HCT116 (cell line): ENCODE data around the gene POFUT2.

Source experiments
- POLR2A ChIP-seq: IDR thresholded peaks from 2 replicates; pipeline ENCODE4 v1.7.0; 2011; ENCODE audit warnings: borderline replicate concordance; ENCODE audit not compliant: insufficient read depth, insufficient read length; ENCODE audit errors: extremely low read depth
- POLR2AphosphoS5 ChIP-seq: IDR thresholded peaks from 2 replicates; pipeline ENCODE4 v1.6.1; 2011; ENCODE audit warnings: mild to moderate bottlenecking, low read depth, low read length, moderate library complexity
- TCF7L2 ChIP-seq: IDR thresholded peaks from 2 replicates; pipeline ENCODE4 v1.7.0; 2011; ENCODE audit warnings: borderline replicate concordance, inconsistent platforms; ENCODE audit not compliant: insufficient read depth, insufficient read length; ENCODE audit errors: extremely low read depth
- TF ChIP-seq, protein P1 (sequence below), 3 experiments: fragments of 200-600 bp in 1 of 3; sonication (generic) in 1 of 3; IDR thresholded peaks in 2 of 3; conservative IDR thresholded peaks in 1 of 3; 2 replicates each; pipeline ENCODE4 v1.5.1; 2012 to 2017; ENCODE audit warnings: low read depth in 2 of 3, low read length in 2 of 3, antibody characterized with exemption in 1 of 3, borderline replicate concordance in 1 of 3, control low read depth in 1 of 3, mild to moderate bottlenecking in 1 of 3, mixed read lengths in 1 of 3, mixed run types in 1 of 3, moderate library complexity in 1 of 3; ENCODE audit not compliant: insufficient read depth in 1 of 3
- TF ChIP-seq, protein P2 (sequence below): IDR thresholded peaks from 2 replicates; pipeline ENCODE4 v1.6.1; 2012; ENCODE audit warnings: low read depth

DNA sequence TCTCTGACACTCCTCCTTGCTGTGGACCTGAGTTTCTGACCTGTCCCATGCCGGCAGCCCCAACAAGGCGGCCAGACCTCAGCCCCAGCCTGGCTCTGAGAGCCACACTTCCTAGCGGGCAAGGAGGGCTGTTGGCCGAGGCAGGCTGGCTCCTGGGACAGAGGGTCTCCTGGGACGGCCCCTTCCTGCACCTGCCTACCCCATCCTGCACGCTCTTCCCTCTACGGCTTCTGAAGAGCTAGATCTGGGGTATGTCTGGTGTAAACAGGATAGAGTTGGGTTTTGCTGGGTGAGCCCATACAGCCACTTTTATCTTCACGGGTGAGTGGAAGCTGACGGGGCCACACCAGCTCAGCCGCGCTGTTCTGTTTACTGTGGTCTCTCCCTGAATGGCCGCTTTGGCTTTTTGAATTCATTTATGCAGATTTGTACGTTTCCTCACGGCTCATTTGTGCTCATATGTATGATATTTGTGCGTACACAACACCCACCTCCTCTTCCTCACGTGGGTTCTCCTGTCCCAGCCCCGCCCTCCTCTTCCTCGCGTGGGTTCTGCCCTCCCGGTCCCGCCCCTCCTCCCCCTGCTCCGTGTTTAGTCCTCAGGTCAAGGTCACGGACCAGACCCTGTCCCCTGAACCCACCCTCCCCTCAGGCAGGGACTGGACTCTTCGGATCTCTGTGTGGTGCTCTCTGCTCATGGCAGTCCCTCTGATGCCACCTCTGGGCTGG lies 34.7 kb upstream of the POFUT2 start:
- TF ChIP-seq, protein P1, sequence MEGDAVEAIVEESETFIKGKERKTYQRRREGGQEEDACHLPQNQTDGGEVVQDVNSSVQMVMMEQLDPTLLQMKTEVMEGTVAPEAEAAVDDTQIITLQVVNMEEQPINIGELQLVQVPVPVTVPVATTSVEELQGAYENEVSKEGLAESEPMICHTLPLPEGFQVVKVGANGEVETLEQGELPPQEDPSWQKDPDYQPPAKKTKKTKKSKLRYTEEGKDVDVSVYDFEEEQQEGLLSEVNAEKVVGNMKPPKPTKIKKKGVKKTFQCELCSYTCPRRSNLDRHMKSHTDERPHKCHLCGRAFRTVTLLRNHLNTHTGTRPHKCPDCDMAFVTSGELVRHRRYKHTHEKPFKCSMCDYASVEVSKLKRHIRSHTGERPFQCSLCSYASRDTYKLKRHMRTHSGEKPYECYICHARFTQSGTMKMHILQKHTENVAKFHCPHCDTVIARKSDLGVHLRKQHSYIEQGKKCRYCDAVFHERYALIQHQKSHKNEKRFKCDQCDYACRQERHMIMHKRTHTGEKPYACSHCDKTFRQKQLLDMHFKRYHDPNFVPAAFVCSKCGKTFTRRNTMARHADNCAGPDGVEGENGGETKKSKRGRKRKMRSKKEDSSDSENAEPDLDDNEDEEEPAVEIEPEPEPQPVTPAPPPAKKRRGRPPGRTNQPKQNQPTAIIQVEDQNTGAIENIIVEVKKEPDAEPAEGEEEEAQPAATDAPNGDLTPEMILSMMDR (IDR thresholded peaks at IDR 0.05 in 2 of 3, conservative IDR thresholded peaks at IDR 0.05 in 1 of 3; ENCODE audit: borderline replicate concordance in 1 of 3, insufficient read depth in 1 of 3, low read depth in 2 of 3, low read length in 2 of 3) = no peak
- TF ChIP-seq POLR2AphosphoS5 (no peak), TCF7L2 (no peak), POLR2A (no peak)
- TF ChIP-seq, protein P2, sequence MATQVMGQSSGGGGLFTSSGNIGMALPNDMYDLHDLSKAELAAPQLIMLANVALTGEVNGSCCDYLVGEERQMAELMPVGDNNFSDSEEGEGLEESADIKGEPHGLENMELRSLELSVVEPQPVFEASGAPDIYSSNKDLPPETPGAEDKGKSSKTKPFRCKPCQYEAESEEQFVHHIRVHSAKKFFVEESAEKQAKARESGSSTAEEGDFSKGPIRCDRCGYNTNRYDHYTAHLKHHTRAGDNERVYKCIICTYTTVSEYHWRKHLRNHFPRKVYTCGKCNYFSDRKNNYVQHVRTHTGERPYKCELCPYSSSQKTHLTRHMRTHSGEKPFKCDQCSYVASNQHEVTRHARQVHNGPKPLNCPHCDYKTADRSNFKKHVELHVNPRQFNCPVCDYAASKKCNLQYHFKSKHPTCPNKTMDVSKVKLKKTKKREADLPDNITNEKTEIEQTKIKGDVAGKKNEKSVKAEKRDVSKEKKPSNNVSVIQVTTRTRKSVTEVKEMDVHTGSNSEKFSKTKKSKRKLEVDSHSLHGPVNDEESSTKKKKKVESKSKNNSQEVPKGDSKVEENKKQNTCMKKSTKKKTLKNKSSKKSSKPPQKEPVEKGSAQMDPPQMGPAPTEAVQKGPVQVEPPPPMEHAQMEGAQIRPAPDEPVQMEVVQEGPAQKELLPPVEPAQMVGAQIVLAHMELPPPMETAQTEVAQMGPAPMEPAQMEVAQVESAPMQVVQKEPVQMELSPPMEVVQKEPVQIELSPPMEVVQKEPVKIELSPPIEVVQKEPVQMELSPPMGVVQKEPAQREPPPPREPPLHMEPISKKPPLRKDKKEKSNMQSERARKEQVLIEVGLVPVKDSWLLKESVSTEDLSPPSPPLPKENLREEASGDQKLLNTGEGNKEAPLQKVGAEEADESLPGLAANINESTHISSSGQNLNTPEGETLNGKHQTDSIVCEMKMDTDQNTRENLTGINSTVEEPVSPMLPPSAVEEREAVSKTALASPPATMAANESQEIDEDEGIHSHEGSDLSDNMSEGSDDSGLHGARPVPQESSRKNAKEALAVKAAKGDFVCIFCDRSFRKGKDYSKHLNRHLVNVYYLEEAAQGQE = no peak
